ENCODE data around the gene SCCPDH.
"Not testable (repeated sequence)": the region's sequence is repeated elsewhere in the genome, so short reads cannot be mapped to it uniquely, and the experiment has no call there.

SCCPDH gene

DNA sequence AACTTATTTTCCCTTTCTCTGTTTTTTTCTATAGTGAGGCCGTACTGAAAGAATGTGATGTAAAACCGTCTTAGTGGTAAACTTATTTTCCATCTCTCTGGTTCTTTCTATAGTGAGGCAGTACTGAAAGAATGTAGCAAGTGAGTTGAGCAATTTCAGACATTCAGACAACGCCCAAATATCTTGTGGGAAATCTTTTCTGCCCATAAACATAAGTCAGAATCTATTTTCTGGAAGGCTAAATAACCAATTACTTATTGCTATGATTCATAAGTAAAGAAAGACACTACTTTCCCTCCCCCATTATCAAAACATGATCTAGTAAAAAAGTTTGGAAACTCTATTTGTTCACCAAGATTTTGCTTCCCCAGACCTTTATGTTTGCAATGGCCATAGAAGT is 18.8 kb upstream of the SCCPDH start:
- no peak for DNase-seq

DNA sequence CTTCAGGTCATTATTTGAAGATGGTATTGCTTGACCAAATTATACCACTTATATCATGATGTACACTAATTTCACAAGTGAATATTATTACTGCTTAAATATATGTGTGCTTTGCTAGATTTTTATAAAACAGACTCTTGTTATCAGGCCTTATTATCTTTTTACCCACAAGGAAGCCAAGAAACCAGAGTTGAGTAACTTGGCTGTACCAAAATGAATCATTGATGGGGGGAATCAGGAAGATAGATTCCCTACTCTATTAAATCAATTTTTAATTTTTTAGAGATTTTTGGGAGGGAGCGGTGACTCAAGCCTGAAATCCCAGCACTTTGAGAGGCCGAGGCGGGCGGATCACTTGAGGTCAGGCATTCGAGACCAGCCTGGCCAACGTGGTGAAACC is 16.0 kb upstream of the SCCPDH start:
- no peak for DNase-seq

DNA sequence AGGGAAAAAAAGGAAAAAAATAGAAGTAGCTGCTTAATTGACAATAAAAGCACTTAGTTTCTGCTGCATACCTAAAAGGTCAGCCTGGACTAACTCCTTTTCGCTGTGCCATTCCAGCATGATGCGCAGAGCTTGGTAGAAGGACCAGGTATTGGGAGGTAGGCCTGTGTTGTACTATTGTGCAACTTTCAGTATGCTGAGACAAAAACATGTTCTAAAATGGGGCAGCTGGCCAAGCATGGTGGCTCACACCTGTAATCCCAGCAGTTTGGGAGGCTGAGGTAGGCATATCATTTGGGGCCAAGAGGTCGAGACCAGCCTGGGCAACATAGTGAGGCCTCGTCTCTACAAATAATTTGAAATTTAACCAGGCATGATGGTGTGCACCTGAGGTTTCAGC is 15.0 kb upstream of the SCCPDH start:
- no peak for DNase-seq

DNA sequence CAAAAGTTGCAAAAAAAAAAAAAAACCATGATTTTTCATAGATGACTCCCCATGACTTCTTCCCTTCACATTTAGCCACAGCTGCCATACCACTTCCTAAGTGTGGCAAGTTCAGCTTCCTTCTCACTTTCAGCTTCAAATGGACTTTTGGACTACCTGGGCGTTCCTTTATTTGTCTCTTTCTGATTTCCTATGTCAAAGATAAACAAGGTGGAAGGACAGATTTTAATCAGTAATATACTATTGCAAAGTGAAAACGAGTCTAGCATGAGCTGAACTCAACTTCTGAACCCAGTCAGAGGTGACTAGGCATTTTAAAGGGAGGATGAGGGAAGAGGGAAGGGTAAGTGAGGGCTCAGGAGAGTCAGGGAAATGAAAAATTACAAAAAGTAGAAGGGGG is 14.4 kb upstream of the SCCPDH start:
- DNase-seq = no peak

DNA sequence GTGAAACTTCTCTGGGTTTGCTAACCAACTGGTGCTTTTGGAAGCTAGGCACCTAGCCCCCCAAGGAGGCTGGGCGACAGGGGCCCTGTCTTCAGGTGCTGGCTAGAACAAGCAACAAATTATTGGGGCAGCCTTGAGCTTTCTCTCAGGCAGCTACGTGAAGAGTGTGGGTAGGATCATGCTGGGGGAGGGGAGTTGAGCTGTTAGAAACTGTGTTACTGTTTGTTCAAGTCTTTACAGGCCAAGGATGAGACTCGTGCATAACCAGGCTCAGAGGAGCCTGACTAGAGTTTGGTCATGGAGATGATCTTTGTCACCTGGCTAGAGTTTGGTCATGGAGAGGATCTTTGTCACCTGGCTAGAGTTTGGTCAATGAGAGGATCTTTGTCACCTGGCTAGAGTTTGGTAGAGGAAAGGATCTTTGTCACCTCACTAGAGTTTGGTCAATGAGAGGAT is 12.6 kb upstream of the SCCPDH start:
- no peak for DNase-seq

DNA sequence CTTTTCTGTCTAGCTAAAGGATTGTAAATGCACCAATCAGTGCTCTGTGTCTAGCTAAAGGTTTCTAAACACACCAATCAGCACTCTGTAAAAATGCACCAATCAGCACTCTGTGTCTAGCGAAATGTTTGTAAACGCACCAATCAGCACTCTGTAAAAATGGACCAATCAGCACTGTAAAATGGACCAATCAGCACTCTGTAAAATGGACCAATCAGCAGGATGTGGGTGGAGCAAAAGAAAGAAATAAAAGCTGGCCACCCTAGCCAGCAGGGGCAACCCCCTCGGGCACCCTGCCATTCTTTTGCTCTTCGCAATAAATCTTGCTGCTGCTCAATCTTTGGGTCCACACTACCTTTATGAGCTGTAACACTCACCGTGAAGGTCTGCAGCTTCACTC is 11.8 kb upstream of the SCCPDH start:
- DNase-seq = not testable (repeated sequence)

DNA sequence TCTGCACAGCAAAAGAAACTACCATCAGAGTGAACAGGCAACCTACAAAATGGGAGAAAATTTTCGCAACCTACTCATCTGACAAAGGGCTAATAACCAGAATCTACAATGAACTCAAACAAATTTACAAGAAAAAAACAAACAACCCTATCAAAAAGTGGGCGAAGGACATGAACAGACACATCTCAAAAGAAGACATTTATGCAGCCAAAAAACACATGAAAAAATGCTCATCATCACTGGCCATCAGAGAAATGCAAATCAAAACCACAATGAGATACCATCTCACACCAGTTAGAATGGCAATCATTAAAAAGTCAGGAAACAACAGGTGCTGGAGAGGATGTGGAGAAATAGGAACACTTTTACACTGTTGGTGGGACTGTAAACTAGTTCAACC is 4.8 kb upstream of the SCCPDH start:
- DNase-seq = not testable (repeated sequence)

DNA sequence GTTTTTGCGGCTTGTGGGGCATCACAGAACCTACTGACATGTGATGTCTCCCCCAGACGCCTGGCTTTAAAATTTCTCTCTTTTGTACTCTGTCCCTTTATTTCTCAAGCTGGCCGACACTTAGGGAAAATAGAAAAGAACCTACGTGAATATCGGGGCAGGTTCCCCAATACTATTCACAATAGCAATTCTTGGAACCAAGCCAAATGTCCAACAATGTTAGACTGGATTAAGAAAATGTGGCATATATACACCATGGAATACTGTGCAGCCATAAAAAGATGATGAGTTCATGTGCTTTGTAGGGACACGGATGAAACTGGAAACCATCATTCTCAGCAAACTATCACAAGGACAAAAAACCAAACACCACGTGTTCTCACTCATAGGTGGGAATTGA is 3.4 kb upstream of the SCCPDH start:
- DNase-seq = not testable (repeated sequence)

DNA sequence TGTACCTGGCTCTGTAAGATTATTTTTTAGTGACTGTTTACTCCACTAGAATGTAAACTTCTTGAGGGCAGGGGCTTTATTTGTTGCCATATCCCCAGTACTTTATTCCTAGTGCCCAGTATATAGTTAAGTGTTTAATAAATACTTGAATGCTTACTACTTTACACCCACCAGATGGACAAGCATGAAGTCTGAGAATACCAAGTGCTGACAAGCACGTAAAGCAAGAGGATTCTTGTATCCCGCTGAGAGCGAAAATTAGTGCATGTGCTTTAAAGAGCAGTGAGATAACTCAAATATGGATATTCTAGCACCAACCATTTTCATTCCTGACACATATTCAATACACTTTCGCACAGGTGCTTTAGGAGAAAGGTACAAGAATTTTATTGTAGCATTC is 1.5 kb upstream of the SCCPDH start:
- no peak for DNase-seq

DNA sequence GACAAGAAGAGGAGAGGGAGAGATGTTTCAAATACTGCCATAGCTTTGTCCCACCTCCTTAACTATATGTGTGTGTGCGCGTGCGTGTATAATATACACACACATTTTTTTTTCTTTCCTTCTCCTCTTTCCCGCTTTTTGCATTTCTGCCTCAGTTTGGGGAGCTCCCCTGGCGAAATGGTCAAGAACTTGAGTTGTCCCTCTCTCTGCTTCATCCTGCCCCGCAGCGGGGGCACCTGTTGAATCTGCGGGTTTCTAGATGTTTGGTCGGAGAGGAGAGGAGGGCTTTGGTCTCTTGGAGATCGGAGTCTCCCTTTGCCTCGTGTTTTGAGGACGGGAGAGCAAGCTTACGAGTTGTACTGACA is 504 bp downstream of the SCCPDH start:
- no peak for DNase-seq

DNA sequence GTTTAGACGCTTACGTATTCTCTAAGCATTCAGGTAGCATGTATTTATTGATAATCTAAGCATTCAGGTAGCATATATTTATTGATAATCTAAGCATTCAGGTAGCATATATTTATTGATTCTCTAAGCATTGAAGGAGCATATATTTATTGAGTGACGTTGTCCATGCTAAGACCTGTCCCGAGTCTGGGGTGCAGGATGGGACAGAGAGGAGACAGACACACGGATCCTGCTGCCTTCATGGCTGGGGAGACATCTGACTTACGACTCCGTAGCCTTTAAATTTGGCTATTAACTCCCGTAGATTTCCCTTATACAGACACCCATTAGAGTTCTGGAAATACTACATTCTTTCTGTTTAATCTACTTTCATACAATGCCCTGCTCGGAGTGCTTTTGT is 982 bp downstream of the SCCPDH start:
- no peak for DNase-seq

DNA sequence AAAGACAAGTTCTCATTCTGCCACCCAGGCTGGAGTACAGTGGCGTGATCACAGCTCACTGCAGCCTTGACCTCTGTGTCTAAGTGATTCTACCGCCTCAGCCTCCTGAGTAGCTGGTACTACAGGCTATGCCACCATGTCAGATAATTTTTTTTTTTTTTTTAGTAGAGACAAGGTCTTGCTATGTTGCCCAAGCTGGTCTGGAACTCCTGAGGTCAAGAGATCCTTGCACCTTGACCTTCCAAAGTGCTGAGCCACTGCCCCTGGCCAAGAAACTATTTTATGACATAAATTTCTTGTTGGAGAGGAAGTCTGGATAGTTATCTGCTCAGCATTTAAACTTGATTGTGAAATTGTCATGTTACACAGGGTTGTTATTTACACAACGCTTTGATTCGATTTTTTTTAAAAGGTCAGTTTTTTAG is 2.1 kb downstream of the SCCPDH start:
- DNase-seq = no peak

DNA sequence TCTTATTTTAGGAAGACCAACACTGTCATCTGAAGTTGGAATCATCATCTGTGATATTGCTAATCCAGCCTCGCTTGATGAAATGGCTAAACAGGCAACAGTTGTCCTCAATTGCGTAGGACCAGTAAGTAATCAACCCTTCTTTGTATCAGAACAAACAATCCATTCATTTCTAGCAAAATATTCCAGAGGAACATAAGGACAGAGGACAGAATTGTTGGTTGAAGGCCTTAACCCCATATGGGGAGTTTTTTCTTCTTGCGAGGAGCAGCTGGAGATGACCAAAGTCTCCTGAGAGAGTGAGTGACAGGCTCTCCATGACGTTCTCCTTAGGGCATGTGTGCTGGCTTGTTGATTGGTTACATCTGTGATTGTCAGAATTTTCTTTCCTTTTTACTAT is 2.7 kb downstream of the SCCPDH start:
- no peak for DNase-seq

DNA sequence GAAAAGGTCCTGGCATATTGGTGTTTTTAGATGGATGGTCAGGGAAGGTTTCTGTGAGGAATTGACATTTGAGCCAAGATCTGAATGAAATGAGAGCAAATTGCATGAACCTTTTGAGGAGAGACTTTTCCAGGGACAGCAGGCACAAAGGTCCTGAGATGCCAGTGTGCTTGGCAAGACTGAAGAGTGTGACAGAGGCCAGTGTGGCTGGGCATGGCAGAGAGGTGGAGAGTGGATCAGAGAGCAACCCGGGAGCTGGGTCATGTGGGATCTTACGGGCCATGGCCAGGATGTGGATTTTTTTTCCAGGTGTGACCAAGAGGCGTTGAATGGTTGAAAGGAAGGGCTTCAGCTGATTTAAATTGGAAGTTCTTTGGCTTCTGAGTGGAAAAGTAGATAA is 3.4 kb downstream of the SCCPDH start:
- no peak for DNase-seq

DNA sequence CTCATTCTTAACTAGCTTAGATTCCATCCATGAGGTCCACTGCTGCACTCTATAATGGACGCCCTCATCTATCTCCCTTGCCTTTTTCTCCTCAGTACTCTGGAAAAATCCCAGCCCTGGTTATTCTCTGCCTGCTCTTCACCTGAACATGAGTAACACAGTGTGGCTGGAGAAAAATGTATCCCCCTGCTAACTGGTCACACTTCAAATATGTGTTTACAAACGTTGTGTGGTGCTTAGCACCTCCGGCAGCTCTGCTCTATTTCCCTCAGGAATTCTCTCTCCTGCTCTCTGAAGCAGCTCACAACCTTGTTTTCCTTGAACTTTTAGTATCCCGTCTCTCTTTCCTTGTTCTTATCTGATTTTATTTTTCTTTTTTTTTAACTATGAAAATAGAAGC is 4.1 kb downstream of the SCCPDH start:
- DNase-seq = no peak

DNA sequence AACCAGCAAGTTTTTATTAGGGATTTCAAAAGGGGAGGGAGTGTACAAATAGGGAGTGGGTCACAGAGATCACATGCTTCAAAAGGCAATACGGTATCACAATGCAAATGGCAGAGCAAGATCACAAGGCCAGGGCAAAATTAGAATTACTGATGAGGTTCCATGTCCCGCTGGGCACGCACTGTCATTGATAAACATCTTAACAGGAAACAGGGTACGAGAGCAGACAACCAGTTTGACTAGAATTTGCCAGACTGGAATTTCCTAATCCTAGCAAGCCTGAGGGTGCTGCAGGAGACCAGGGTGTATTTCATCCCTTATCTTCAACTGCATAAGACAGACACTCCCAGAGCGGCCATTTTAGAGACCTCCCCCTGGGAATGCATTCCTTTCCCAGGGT is 4.8 kb downstream of the SCCPDH start:
- DNase-seq = not testable (repeated sequence)

DNA sequence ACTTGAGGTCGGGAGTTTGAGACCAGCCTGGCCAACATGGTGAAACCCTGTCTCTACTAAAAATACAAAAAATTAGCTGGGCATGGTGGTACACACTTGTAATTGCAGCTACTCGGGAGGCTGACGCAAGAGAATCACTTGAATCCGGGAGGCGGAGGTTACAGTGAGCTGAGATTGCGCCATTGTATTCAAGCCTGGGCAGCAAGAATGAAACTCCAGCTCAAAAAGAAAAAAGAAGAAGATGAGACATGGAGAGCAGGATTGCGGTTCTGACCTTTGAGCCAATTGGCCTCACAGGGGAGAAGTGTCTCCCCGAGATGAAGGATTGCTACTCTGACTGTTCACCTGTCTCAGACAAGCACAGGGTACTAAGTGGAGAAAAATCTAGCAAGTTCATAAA is 6.6 kb downstream of the SCCPDH start:
- no peak for DNase-seq

DNA sequence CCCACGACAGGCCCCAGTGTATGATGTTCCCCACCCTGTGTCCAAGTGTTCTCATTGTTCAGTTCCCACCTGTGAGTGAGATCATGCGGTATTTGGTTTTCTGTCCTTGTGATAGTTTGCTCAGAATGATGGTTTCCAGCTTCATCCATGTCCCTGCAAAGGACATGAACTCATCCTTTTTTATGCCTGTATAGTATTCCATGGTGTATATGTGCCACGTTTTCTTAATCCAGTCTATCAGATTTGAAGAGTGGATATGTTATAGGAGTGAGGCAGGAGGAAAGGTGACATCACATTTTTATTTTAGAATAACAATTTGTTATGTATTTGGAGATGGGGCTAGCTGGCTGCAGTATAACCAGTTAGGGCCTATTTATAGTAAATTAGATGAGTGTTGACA is 7.7 kb downstream of the SCCPDH start:
- DNase-seq = not testable (repeated sequence)

DNA sequence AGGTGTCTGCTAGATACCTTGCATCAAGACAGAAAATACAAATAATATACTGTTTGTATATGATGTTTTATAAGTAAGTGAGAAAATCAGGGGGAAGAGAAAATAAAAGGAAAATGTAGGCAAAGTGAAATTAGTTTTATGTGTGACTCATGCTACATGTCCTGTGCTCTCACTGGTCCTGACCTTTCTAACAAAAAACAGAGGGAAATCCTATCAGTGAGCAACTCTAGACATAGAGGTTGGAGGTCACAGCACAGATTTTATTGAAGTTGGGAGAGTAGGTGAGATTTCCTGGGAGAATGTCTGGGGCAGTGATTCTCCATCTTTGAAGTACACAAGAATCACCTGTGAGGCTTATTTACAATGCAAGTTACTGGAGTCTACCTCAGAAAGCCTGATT is 9.5 kb downstream of the SCCPDH start:
- no peak for DNase-seq

DNA sequence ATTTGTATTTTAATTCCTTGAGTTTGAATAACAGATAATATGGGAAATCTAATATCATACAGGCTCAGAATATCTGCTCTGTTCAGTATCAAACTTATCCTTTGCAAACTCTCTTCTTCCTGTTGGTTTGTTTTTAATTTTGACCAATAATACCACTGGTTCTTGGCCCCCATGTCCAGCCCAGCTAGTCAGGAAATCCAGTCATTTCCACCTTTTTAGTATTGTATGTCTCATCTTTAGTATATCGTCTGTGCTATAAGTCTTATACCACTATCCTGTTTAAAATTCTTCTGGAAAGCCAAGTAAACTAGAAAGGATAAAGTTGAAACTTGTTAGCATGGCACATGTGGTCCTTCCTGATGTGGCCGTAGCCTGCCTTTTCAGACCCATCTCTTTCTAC is 10.7 kb downstream of the SCCPDH start:
- DNase-seq = no peak

DNA sequence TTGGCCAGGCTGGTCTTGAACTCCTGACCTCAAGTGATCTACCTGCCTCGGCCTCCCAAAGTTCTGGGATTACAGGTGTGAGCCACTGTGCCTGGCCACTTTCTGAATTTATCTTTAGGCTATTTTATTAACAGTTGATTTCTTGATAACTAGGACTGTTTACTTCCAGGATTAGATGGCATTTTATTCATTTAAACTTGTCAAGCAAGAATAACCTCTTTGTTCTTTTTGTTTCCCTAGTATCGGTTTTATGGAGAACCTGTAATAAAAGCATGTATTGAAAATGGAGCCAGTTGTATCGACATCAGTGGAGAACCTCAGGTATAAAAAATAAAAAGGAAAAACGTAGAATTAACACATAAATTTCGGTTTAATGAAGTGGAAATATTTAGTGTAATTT is 11.5 kb downstream of the SCCPDH start:
- no peak for DNase-seq

DNA sequence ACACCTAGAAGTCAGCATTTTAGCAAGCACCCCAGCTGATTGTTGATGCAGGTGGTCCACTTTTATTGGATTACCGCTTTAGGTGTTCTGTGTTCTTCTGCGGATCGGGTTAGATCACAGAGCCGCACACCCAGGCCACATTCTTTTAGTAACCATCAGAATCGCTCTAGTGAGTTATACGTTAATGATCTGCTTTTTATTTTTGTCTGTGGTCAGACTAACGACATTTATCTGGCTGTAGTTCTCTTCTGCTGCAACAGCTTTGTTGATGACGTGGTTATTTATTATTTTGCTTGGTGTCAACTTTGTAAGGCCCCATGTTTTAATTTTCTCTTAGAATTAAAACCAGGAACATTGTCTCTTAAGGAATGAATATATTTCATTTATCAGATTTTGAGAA is 18.2 kb downstream of the SCCPDH start:
- DNase-seq = no peak

DNA sequence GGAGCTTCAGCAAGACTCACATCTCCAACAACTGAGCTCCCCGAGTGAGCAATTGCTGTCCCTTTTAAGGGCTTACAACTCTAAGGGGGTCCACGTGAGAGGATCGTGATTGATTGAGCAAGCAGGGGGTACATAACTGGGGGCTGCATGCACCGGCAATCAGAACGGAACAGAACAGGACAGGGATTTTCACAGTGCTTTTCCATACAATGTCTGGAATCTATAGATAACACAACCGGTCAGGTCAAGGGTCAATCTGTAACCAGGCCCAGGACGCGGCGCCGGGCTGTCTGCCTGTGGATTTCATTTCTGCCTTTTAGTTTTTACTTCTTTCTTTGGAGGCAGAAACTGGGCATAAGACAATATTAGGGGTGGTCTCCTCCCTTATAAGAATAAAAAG is 21.9 kb downstream of the SCCPDH start:
- DNase-seq = not testable (repeated sequence)

DNA sequence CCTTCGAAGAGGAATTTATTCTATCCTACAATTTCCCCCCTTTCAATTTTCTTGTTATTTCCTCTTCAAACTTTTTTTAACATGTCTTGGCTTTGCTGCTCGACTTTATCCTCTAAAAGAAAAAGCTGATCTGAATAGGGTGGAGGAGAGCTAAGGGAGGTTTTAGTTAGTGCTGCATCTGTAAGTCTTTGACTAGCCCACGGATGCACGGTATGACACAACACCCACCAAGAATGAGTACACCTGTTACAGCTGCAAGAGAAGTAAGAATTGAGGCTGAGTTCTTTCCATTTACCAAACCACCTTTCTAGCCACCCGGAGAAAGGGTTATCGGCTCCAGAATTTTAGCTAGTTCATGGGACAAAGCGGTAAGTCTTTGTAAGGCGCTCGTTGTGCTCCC is 23.8 kb downstream of the SCCPDH start:
- no peak for DNase-seq

DNA sequence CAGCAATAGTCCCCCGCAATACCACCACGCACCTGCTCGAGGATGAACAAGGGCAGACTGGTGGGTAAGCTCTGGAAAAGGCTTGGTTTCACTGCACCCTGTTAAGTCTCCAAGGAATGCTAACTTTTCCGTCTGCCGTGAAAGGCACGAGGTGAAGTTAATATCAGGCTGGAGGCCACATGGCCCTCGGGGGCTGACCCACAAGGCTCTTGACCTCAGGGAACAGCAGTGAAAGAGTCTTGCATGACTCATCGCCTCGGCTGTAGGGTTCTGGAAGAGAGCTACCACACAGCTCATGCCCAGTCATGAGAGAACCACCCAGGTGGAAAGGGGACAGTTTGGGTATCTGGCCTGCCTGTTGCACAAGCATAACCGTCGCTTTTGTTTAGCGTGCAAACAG is 24.7 kb downstream of the SCCPDH start:
- DNase-seq = no peak

DNA sequence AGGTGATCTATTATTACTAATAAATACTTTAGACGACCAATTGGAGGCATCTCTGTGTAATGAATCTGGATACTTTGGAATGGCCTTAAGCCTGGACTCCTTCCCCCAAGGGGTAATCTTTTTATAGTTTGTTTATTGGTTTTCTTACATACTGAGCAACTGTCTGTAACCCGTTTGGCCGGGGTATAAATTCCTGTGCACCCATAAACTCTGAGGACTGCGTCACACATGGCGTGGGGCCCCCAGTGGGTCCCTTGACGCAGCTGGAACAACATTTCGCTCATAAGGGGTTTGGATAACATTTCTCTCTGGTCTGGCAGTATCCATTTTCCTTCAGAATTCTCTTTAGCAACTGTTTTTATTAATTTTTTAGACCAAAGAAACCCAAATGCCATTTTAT is 26.5 kb downstream of the SCCPDH start:
- DNase-seq = no peak
